IPS-20b (cell line): Measurements from ENCODE around the gene CPEB3.
"Not testable (repeated sequence)": the region's sequence is repeated elsewhere in the genome, so short reads cannot be mapped to it uniquely, and the experiment has no call there.

Source experiments
- H3K27ac ChIP-seq: one replicate; pipeline ENCODE4 v1.5.1; 2013; ENCODE audit warnings: low read length
- H3K27me3 ChIP-seq: 2 replicates; pipeline ENCODE4 v1.6.1; 2013; ENCODE audit warnings: mild to moderate bottlenecking, low read length, inconsistent platforms; ENCODE audit not compliant: insufficient read depth
- H3K36me3 ChIP-seq: 2 replicates; pipeline ENCODE4 v1.6.1; 2013; ENCODE audit warnings: low read depth, mild to moderate bottlenecking, inconsistent platforms, low read length, moderate library complexity; ENCODE audit not compliant: insufficient read depth
- H3K4me1 ChIP-seq: 2 replicates; pipeline ENCODE4 v1.6.1; 2013; ENCODE audit warnings: mild to moderate bottlenecking, control low read depth, inconsistent platforms, low read length, moderate library complexity; ENCODE audit not compliant: insufficient read depth
- H3K4me3 ChIP-seq: 2 replicates; pipeline ENCODE4 v1.5.1; 2013; ENCODE audit warnings: mild to moderate bottlenecking, low read length, inconsistent platforms
- H3K9ac ChIP-seq: 2 replicates; pipeline ENCODE4 v1.6.1; 2013; ENCODE audit warnings: low read depth, mild to moderate bottlenecking, inconsistent platforms, low read length, moderate library complexity
- H3K9me3 ChIP-seq: 2 replicates; pipeline ENCODE4 v1.6.1; 2013; ENCODE audit warnings: mild to moderate bottlenecking, low read depth, low read length, inconsistent platforms; ENCODE audit not compliant: insufficient read depth

The CPEB3 gene

DNA sequence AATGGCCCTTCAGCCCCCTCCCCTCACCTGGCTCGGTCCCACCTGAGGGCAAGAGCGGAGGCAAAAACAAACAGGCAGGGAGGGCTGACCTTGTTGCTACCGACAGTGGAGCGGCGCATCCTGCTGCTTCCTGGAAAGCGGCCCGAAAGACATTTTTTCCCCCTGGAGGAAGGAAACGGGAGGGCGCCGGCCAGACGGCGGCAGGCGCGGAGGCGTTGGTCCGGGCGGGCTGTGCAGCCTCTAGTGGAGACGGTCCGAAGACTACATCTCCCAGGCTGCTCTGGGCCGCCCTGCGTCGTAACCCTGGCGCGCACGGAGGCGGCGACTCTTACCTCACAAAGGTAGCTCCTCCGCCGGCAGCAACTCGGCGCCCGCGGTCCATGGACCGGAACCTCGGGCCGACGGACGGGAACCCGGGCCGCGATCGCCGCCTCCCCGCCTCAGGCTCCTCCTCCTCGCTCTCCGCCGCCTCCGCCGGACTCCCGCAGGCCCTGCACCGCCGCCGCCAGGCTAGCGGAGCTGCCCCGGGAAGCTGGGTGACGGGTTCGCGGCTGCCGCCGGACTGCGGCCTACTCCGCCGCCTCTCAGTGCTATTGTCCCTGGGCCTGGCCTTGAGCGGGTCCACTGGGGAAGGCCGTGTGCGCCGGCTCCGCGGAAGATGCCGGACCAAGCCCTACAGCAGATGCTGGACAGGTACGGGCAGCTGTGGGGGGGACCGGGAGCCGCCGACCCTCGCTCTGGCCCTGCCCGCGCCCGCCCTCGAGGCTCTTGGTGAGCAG is at the start of gene CPEB3, which contains the start of gene MARCHF5:
Gene CPEB3, minus strand, starts transcription at position 242 of the 779 bp plus-strand sequence. CDS start 50,728 bp downstream, outside the sequence.
Gene MARCHF5, plus strand, starts transcription at position 331 of the 779 bp plus-strand sequence. Its CDS starts 328 bp downstream, at position 659.
- peak within 1 kb of the TSS; percentile 91 for H3K4me3 ChIP-seq
- H3K4me1 ChIP-seq, result 0 out of 2 replicates have a peak, but pooled peaks cover 5% of the 10 kb centered on the region
- H3K27ac ChIP-seq, result peak within 1 kb of the TSS; percentile 65
- peaks cover 19% of the 10 kb centered on the region for H3K36me3 ChIP-seq
- peak within 1 kb of the TSS; percentile 95 for H3K9ac ChIP-seq
- no peaks in the 10 kb centered on the region for H3K9me3 ChIP-seq
- no peaks in the 10 kb centered on the region for H3K27me3 ChIP-seq

DNA sequence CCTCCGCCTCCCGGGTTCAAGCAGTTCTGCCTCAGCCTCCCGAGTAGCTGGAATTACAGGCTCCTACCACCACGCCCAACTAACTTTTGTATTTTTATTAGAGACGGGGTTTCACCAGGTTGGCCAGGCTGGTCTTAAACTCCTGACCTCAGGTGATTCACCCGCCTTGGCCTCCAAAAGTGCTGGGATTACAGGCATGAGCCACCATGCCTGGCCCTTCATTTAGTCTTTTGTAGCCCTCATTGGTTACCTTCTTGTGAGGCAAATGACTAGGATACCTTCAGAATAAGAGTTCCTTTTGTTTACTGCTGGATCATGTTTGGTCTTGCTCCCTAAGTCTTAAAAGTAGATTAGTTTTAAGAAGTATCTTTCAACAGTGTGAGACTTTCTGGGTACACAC is 39.0 kb upstream of the CPEB3 start:
- H3K27ac ChIP-seq, H3K36me3 ChIP-seq: not testable (repeated sequence)

DNA sequence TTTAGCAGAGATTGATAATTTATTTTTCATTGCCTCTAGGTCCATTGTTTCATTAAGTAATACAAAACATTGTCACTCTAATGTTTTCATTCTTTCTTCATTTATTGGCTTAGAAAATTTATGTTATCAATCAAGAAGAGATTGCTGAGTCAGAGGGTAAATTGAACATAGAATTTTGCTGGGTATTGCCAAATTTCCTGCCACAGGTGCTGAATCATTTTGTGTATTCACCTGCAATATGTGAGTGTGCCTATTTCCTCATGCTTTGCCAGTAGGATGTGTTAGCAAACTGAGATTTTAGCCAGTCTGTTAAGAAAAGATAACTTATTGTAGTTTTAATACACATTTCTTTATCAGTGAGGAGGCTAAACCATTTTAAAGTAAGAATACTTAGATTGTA is 38.1 kb upstream of the CPEB3 start:
- Histone ChIP-seq H3K4me1 (peaks cover 23% of the 10 kb centered on the region), H3K27ac (no peak overlapping the region), H3K36me3 (no peaks in the 10 kb centered on the region), H3K9me3 (no peaks in the 10 kb centered on the region), H3K27me3 (no peaks in the 10 kb centered on the region), H3K9ac (no peak overlapping the region), H3K4me3 (no peak overlapping the region)

More for the DNA sequence above, 39.0 kb upstream of the CPEB3 start:
- not testable (repeated sequence) for H3K4me3 ChIP-seq, H3K27me3 ChIP-seq, H3K9ac ChIP-seq, H3K9me3 ChIP-seq
- peaks cover 31% of the 10 kb centered on the region for H3K4me1 ChIP-seq

DNA sequence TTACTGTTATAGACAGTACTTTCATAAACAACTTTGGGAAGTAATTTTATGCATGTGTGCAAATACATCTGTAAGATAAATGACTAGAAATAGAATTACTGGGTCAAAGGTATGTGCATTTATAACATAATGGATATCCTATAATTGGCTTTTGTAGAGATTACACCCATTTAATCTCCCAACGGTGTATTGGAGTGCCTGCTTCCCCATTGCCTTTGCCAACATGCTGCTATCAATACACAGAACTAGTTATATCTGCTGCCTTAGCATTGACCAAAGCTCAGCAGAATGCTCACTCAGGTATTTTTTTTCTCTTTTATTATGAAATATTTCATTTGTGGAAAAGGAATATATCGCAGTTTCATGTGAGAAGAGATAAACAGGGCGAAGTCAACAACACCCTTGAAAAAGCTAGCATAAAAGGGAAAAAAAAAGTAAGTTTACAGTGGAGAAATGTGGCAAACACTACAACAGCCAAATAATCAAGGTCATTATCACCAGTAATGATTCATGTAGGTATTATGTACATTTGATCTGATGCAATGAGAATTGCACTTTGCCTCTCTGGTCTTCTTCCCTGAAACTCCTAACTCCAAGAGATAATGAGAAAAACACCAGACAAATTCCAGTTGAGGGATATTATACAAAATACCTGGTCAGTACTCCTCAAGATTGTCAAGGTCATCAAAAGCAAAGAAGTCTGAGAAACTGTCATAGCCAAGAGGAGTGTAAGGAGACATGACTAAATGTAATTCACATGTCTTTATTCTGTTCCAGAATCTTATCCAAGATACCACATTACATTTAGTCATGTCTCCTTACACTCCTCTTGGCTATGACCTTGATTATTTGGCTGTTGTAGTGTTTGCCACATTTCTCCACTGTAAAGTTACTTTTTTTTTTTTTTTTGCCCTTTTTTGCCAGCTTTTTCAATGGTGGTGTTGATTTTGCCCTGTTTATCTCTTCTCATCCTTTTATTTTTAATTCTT is 36.9 kb upstream of the CPEB3 start:
- Histone ChIP-seq H3K27me3 (no peaks in the 10 kb centered on the region), H3K36me3 (no peaks in the 10 kb centered on the region), H3K4me1 (peaks cover 23% of the 10 kb centered on the region), H3K27ac (no peak overlapping the region), H3K9ac (no peak overlapping the region), H3K9me3 (no peaks in the 10 kb centered on the region), H3K4me3 (no peak overlapping the region)

DNA sequence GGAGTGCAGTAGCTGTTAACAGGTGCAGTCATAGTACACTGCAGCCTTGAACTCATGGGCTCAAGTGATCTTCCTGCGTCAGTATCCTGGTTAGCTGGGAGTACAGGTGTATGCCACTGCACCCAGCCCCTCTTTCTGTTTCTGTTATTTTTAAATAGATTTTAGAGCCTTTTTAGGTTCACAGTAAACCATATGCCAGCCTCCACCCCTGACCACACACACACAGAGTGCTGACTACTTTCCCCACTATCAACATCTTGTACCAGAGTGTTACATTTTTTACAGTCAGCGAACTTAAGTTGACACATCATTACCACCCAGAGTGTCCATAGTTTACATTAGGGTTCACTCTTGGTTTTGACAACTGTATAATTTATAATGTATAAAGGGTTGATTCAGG is 32.2 kb upstream of the CPEB3 start:
- Histone ChIP-seq H3K27ac (no peak overlapping the region), H3K36me3 (peaks cover 4% of the 10 kb centered on the region; the same call in 1 of the 2 replicates), H3K4me3 (no peak overlapping the region), H3K27me3 (no peaks in the 10 kb centered on the region), H3K4me1 (peaks cover 4% of the 10 kb centered on the region), H3K9me3 (no peaks in the 10 kb centered on the region), H3K9ac (no peak overlapping the region)

DNA sequence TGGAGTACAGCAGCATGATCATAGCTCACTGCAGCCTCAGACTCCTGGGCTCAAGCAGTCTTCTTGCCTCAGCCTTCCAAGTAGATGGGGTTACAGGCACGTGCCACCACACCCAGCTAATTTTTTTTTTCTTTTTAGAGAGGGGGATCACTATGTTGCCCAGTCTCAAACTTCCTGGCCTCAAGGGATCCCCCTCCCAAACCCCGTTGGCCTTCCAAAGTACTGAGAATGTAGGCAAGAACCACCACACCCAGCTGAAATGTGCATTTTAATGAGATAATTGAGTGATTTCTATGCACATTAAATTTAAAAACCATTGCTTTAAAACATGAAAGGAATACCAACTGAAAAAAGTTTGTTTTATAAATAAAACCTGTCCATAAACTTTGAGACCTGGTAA is 25.7 kb upstream of the CPEB3 start:
- Histone ChIP-seq H3K27me3 (no peaks in the 10 kb centered on the region), H3K36me3 (peaks cover 40% of the 10 kb centered on the region), H3K4me3 (no peak overlapping the region)

DNA sequence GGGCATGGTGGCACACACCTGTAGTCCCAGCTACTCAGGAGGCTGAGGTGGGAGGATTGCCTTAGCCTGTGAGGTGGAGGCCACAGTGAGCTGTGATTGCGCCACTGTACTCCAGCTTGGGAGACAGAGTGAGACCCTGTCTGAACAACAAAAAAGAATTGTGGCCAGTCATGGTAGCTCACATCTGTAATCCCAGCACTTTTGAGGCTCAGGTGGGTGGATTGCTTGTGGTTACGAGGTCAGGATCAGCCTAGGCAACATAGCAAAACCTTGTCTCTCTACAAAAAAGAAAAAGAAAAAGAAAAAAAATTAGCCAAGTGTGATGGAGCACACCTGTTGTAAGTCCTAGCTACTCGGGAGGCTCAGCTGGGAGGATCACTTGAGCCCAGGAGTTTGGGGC is 22.9 kb upstream of the CPEB3 start:
- Histone ChIP-seq H3K9ac (no peak overlapping the region), H3K36me3 (peaks cover 43% of the 10 kb centered on the region), H3K4me1 (no peaks in the 10 kb centered on the region; the same call in 1 of the 2 replicates), H3K9me3 (no peaks in the 10 kb centered on the region), H3K27me3 (no peaks in the 10 kb centered on the region), H3K27ac (no peak overlapping the region), H3K4me3 (no peak overlapping the region)

More for the DNA sequence above, 25.7 kb upstream of the CPEB3 start:
- H3K4me1 ChIP-seq, result no peaks in the 10 kb centered on the region
- H3K9me3 ChIP-seq, result no peaks in the 10 kb centered on the region
- H3K27ac ChIP-seq, result no peak overlapping the region
- no peak overlapping the region for H3K9ac ChIP-seq

DNA sequence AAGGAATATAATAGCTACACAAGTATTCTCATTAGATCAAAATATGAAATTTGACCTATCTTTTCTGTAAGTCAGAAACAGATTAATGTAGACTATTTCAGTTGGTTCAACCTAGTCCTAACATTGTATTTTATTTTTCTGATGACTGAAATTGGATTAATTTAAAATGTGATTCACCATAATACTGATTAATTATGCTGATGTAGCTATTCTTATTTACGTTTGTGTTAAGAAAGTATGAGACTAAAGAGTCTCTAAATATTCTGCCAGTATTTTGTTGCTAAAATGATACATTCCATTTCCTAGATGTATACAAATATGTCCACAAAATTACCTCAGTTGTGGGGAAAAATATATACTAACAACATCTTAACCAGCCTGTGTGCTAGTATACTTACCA is 18.4 kb upstream of the CPEB3 start:
- Histone ChIP-seq H3K36me3 (peaks cover 26% of the 10 kb centered on the region), H3K27me3 (no peaks in the 10 kb centered on the region), H3K4me3 (no peak overlapping the region), H3K4me1 (peaks cover 15% of the 10 kb centered on the region), H3K9me3 (no peaks in the 10 kb centered on the region), H3K27ac (no peak overlapping the region), H3K9ac (no peak overlapping the region)

DNA sequence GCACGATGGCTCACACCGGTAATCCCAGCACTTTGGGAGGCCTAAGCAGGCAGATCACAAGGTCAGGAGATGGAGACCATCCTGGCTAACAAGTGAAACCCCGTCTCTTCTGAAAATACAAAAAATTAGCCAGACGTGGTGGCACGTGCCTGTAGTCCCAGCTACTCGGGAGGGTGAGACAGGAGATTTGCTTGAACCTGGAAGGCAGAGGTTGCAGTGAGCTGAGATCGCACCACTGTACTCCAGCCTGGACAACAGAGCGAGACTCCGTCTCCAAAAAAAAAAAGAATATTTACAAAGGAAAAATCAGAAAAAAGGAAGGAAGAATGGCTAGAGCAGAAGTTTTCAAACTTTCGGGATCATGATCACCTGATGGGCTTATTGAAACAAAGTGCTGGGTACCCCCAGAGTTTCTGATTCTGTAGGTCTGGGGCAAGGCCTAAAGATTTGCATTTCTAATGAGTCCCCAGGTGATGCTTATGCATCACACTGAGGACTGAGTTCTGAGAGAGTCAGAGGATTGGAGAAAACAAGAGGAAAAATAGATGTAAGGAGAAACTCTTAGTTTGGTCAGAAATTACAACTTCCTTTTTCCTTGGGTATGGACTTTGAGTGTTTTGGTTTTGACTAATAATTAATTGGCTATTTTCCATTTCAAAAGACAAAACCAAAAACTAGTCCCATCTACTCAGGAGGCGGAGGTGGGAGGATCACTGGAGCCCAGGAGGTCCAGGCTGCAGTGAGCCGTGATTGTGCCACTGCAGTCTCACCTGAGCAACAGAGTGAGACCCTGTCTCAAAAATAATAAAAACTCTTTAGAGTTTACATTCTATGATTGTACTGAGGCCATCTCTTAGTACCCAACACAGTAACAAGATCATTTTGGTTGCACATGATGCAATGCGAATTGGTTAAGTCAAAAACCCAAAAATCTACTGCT is 14.5 kb upstream of the CPEB3 start:
- peak overlapping the region; percentile 48; the same call in 1 of the 2 replicates for H3K4me3 ChIP-seq
- no peaks in the 10 kb centered on the region for H3K27me3 ChIP-seq
- H3K36me3 ChIP-seq, result no peaks in the 10 kb centered on the region
- H3K27ac ChIP-seq, result peak overlapping the region; percentile 91
- H3K9ac ChIP-seq, result peak overlapping the region; percentile 76; the same call in 1 of the 2 replicates
- no peaks in the 10 kb centered on the region for H3K9me3 ChIP-seq
- peaks cover 34% of the 10 kb centered on the region for H3K4me1 ChIP-seq

DNA sequence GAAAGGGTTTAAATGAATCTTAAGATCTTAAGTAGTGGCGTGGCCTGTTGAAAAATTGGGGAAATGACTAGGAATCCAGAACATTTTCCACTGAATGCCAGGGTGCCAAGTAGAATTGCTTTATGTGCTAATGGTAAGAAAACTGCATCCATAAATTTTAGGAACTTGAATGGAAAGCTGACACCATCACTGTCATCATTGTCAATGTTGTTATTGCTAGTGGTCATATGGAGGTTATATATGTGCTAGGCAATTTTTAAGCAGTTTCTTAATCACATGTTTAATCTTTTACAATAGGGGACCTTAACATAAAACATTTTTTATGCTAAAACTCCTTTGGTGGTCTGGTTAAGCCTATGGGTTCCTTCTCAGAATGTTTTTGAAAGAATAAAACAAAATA is 13.2 kb upstream of the CPEB3 start:
- Histone ChIP-seq H3K27ac (peak overlapping the region; percentile 91), H3K9ac (peak overlapping the region; percentile 66; the same call in 1 of the 2 replicates), H3K36me3 (no peaks in the 10 kb centered on the region), H3K4me3 (peak overlapping the region; percentile 35; the same call in 1 of the 2 replicates), H3K9me3 (no peaks in the 10 kb centered on the region), H3K27me3 (no peaks in the 10 kb centered on the region), H3K4me1 (peaks cover 34% of the 10 kb centered on the region)
